ENCODE results near the gene TMPRSS15.

TMPRSS15 gene

GRCh38 chr21:18244671-18245463 is 158.7 kb downstream of the TMPRSS15 start, which contains the start of gene CHODL:
CHODL (plus strand) TSS chr21:18244833; CDS start chr21:18245224, 391 bp downstream.
- Mint-ChIP-seq H3K27ac (no peak within 1 kb of the TSS), H3K4me3 (no peak within 1 kb of the TSS), H3K27me3 (ENCODE audit: low read depth) (peaks cover 24% of the 10 kb centered on the region), H3K9me3 (no peaks in the 10 kb centered on the region), H3K4me1 (ENCODE audit: low read depth) (no peaks in the 10 kb centered on the region), H3K36me3 (ENCODE audit: low read depth) (no peaks in the 10 kb centered on the region)

GRCh38 chr21:18235545-18235944 is 168.0 kb downstream of the TMPRSS15 start:
- Mint-ChIP-seq H3K9me3 (peaks cover 5% of the 10 kb centered on the region), H3K27ac (no peak overlapping the region), H3K4me1 (ENCODE audit: low read depth) (no peaks in the 10 kb centered on the region), H3K36me3 (ENCODE audit: low read depth) (no peaks in the 10 kb centered on the region), H3K4me3 (no peak overlapping the region), H3K27me3 (ENCODE audit: low read depth) (no peaks in the 10 kb centered on the region)

- H3K27ac Mint-ChIP-seq, result no peak overlapping the region
- no peaks in the 10 kb centered on the region for H3K36me3 Mint-ChIP-seq (ENCODE audit: low read depth)
- no peak overlapping the region for H3K4me3 Mint-ChIP-seq
- peaks cover 4% of the 10 kb centered on the region for H3K9me3 Mint-ChIP-seq
- H3K27me3 Mint-ChIP-seq (ENCODE audit: low read depth), result no peaks in the 10 kb centered on the region
- no peaks in the 10 kb centered on the region for H3K4me1 Mint-ChIP-seq (ENCODE audit: low read depth)
Observed at GRCh38 chr21:18228060-18228739, 175.4 kb downstream of the TMPRSS15 start.

- no peaks in the 10 kb centered on the region for H3K36me3 Mint-ChIP-seq (ENCODE audit: low read depth)
- H3K9me3 Mint-ChIP-seq, result peaks cover 27% of the 10 kb centered on the region
- H3K4me3 Mint-ChIP-seq, result no peak overlapping the region
- H3K27ac Mint-ChIP-seq, result no peak overlapping the region
- H3K4me1 Mint-ChIP-seq (ENCODE audit: low read depth), result no peaks in the 10 kb centered on the region
- H3K27me3 Mint-ChIP-seq (ENCODE audit: low read depth), result no peaks in the 10 kb centered on the region
Observed at GRCh38 chr21:18222346-18222745, 181.2 kb downstream of the TMPRSS15 start.

GRCh38 chr21:18220498-18220897 is 183.1 kb downstream of the TMPRSS15 start:
- Mint-ChIP-seq H3K9me3 (peaks cover 39% of the 10 kb centered on the region), H3K4me3 (no peak overlapping the region), H3K27me3 (ENCODE audit: low read depth) (no peaks in the 10 kb centered on the region), H3K36me3 (ENCODE audit: low read depth) (no peaks in the 10 kb centered on the region), H3K27ac (no peak overlapping the region), H3K4me1 (ENCODE audit: low read depth) (no peaks in the 10 kb centered on the region)
